Nephron progenitor cell (in vitro differentiated cells): ENCODE data around the gene KIF2A.

Experiments used
- DNase-seq: peaks from one replicate; pipeline ENCODE4 v3.0.0; 2021
- H3K27ac Mint-ChIP-seq: 2 replicates; pipeline ENCODE4 v1.8.0; 2021; ENCODE audit warnings: mild to moderate bottlenecking, moderate library complexity, mixed read lengths
- H3K27me3 Mint-ChIP-seq: 2 replicates; pipeline ENCODE4 v1.8.0; 2021; ENCODE audit warnings: mild to moderate bottlenecking, low read depth, mixed read lengths; ENCODE audit not compliant: poor library complexity
- H3K36me3 Mint-ChIP-seq: 2 replicates; pipeline ENCODE4 v1.8.0; 2021; ENCODE audit warnings: low read depth, mixed read lengths
- H3K4me1 Mint-ChIP-seq: 2 replicates; pipeline ENCODE4 v1.8.0; 2021; ENCODE audit warnings: mixed read lengths
- H3K4me3 Mint-ChIP-seq: 2 replicates; pipeline ENCODE4 v1.8.0; 2021; ENCODE audit warnings: mild to moderate bottlenecking, moderate library complexity, mixed read lengths
- H3K9me3 Mint-ChIP-seq: 2 replicates; pipeline ENCODE4 v1.8.0; 2021; ENCODE audit warnings: mild to moderate bottlenecking, moderate library complexity, mixed read lengths
- CTCF ChIP-seq: fragments of 200-600 bp; sonication (generic); IDR thresholded peaks from 2 replicates; pipeline ENCODE4 v1.5.0; 2021; ENCODE audit warnings: antibody characterized with exemption

KIF2A gene

GRCh38 chr5:62331921-62332320 lies 25.9 kb downstream of the KIF2A start:
- peaks cover 24% of the 10 kb centered on the region for H3K36me3 Mint-ChIP-seq
- H3K27ac Mint-ChIP-seq = no peak overlapping the region
- peaks cover 41% of the 10 kb centered on the region for H3K4me1 Mint-ChIP-seq
- no peak overlapping the region for H3K4me3 Mint-ChIP-seq
- no peak for TF ChIP-seq CTCF
- H3K9me3 Mint-ChIP-seq = no peaks in the 10 kb centered on the region
- no peaks in the 10 kb centered on the region for H3K27me3 Mint-ChIP-seq
- no peak for DNase-seq

GRCh38 chr5:62333250-62333794 lies 27.3 kb downstream of the KIF2A start:
- Mint-ChIP-seq H3K4me1 (peaks cover 27% of the 10 kb centered on the region), H3K36me3 (peaks cover 22% of the 10 kb centered on the region), H3K27ac (peak overlapping the region; percentile 74), H3K4me3 (no peak overlapping the region), H3K27me3 (no peaks in the 10 kb centered on the region), H3K9me3 (no peaks in the 10 kb centered on the region)
- TF ChIP-seq CTCF = no peak
- DNase-seq = no peak

GRCh38 chr5:62334082-62334481 lies 28.1 kb downstream of the KIF2A start:
- no peak for TF ChIP-seq CTCF
- H3K4me3 Mint-ChIP-seq = no peak overlapping the region
- peaks cover 29% of the 10 kb centered on the region for H3K36me3 Mint-ChIP-seq
- no peaks in the 10 kb centered on the region for H3K9me3 Mint-ChIP-seq
- peak overlapping the region; percentile 69 for H3K27ac Mint-ChIP-seq
- DNase-seq = no peak
- peaks cover 20% of the 10 kb centered on the region for H3K4me1 Mint-ChIP-seq
- no peaks in the 10 kb centered on the region for H3K27me3 Mint-ChIP-seq

GRCh38 chr5:62340392-62340791 lies 34.4 kb downstream of the KIF2A start:
- no peak overlapping the region for H3K4me3 Mint-ChIP-seq
- peaks cover 37% of the 10 kb centered on the region for H3K36me3 Mint-ChIP-seq
- DNase-seq = no peak
- no peak for TF ChIP-seq CTCF
- no peaks in the 10 kb centered on the region for H3K9me3 Mint-ChIP-seq
- H3K27ac Mint-ChIP-seq = no peak overlapping the region
- H3K4me1 Mint-ChIP-seq = peaks cover 9% of the 10 kb centered on the region
- H3K27me3 Mint-ChIP-seq = no peaks in the 10 kb centered on the region

GRCh38 chr5:62340979-62341378 lies 35.0 kb downstream of the KIF2A start:
- DNase-seq = no peak
- H3K27ac Mint-ChIP-seq = no peak overlapping the region
- no peak overlapping the region for H3K4me3 Mint-ChIP-seq
- no peak for TF ChIP-seq CTCF
- peaks cover 37% of the 10 kb centered on the region for H3K36me3 Mint-ChIP-seq
- peaks cover 9% of the 10 kb centered on the region for H3K4me1 Mint-ChIP-seq
- no peaks in the 10 kb centered on the region for H3K27me3 Mint-ChIP-seq
- no peaks in the 10 kb centered on the region for H3K9me3 Mint-ChIP-seq

GRCh38 chr5:62341783-62342475 lies 35.9 kb downstream of the KIF2A start:
- Mint-ChIP-seq H3K27ac (peak overlapping the region; percentile 33), H3K9me3 (no peaks in the 10 kb centered on the region), H3K36me3 (peaks cover 34% of the 10 kb centered on the region), H3K4me1 (peaks cover 11% of the 10 kb centered on the region), H3K4me3 (no peak overlapping the region), H3K27me3 (no peaks in the 10 kb centered on the region)
- no peak for TF ChIP-seq CTCF
- no peak for DNase-seq
